Transverse colon (tissue), 4 donors: ENCODE measurements around the gene PCCA. TPM values are rescaled to one million over a fixed set of nuclear protein-coding genes. Genes with fewer than 3 reads are reported as not detected.
"Not testable (repeated sequence)": the region's sequence is repeated elsewhere in the genome, so short reads cannot be mapped to it uniquely, and the experiment has no call there.

Experiments
- DNase-seq: peaks from one replicate; pipeline ENCODE4 v3.0.0-alpha.2; 2019
- H3K27ac ChIP-seq, 4 donors: fragments of 200-600 bp; sonication (generic); 2 replicates each; pipeline ENCODE4 v1.5.1; 2016 to 2018; ENCODE audit warnings: inconsistent platforms in 4 of 4
- H3K27me3 ChIP-seq: fragments of 200-600 bp; sonication (generic); 2 replicates; pipeline ENCODE4 v1.5.1; 2017; ENCODE audit warnings: inconsistent platforms
- H3K36me3 ChIP-seq, 4 donors: fragments of 200-600 bp; sonication (generic); 2 replicates each; pipeline ENCODE4 v1.5.1; 2017 to 2019; ENCODE audit warnings: inconsistent platforms in 4 of 4
- H3K4me1 ChIP-seq, 4 donors: fragments of 200-600 bp; sonication (generic); 2 replicates each; pipeline ENCODE4 v1.5.1; 2017 to 2020; ENCODE audit warnings: inconsistent platforms in 4 of 4
- H3K4me3 ChIP-seq, 4 donors: fragments of 200-600 bp; sonication (generic); 1 replicate in 1 of 4; 2 replicates in 3 of 4; pipeline versions ENCODE4 v1.5.1 to v1.6.1; 2017 to 2019; ENCODE audit warnings: inconsistent platforms in 4 of 4
- H3K9me3 ChIP-seq, 2 donors: fragments of 200-600 bp; sonication (generic); 2 replicates each; pipeline ENCODE4 v1.5.1; 2017 to 2019; ENCODE audit warnings: inconsistent platforms in 2 of 2
- EP300 ChIP-seq: sonication (generic); formaldehyde crosslinking; IDR thresholded peaks from one replicate; pipeline ENCODE4 v1.6.1; 2017; ENCODE audit warnings: antibody characterized with exemption, low read depth
- POLR2A ChIP-seq: fragments of 450-650 bp; IDR thresholded peaks from one replicate; pipeline ENCODE4 v1.6.1; 2016; ENCODE audit warnings: antibody characterized with exemption, mild to moderate bottlenecking, moderate library complexity
- POLR2AphosphoS5 ChIP-seq, 3 donors: sonication (generic); formaldehyde crosslinking; IDR thresholded peaks; one replicate each; pipeline ENCODE4 v1.6.1; 2016; ENCODE audit warnings: antibody characterized with exemption in 3 of 3
- WGBS, 2 donors: methylation state at CpG; one replicate each; pipeline ENCODE4 v1.1.5; 2018; ENCODE audit warnings: low coverage in 1 of 2; 5-methylcytosine and 5-hydroxymethylcytosine counted together
- in situ Hi-C, 4 donors: fragments of 200-750 bp; cut with MboI; loops; one replicate each; pipeline versions ENCODE4 v1.15.0 to v1.15.1; 2017; ENCODE audit warnings: low sequenced_read_pairs in 3 of 4, low pct_ligation_motif_present in 1 of 4, low pct_unique_long_range_greater_than_20kb in 1 of 4
- intact Hi-C: fragments of 100-400 bp; cut with DNase I; formaldehyde crosslinking; loops from one replicate; pipeline ENCODE4 v1.15.1; 2023; ENCODE audit warnings: low total_unique reads
- total RNA-seq, 4 donors: library from RNA; depleted of rRNA; stranded (reverse); fragments of >200 nt; gene quantifications; one replicate each; pipeline ENCODE4 v1.1.0, GENCODE V29; 2016
- TF ChIP-seq, protein P1 (sequence below), 5 experiments: fragments of 200-600 bp in 3 of 5; fragments of 450-650 bp in 2 of 5; sonication (generic) in 3 of 5; IDR thresholded peaks; 1 replicate in 2 of 5; 2 replicates in 3 of 5; pipeline ENCODE4 v1.5.1; 2016 to 2017; ENCODE audit warnings: antibody characterized with exemption in 5 of 5, inconsistent platforms in 3 of 5, mild to moderate bottlenecking in 2 of 5, moderate library complexity in 1 of 5

PCCA gene
- total RNA-seq, 4 donors from 2014 or later, result 13.1 to 87.8 (median 74.6) TPM

DNA sequence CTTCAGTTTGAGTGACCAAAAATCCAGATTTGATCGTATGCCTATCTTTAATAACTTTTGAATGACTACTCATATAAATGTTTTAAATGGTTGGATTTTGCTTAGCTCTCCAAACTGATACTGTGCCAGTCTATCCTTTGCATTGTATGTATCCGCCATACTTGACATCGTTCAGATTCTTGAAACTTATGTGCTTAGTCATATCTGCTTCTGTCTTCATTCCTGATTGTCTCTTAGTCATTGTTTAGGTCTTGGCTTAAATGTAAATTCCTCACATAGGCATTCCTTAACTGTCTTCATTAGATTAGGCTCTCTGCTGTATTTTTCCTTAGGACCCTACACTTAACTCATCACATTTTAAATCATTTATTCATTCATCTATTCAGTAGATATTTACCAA lies 126.0 kb downstream of the PCCA start:
- H3K4me3 ChIP-seq, result no peak overlapping the region
- in situ Hi-C loops, result no loop called here
- intact Hi-C loops, result no loop called here
- H3K27me3 ChIP-seq, result no peaks in the 10 kb centered on the region
- WGBS, 2 donors, result 91 to 100% methylated on average over 3 of the region's 3 CpGs
- H3K9me3 ChIP-seq, result no peaks in the 10 kb centered on the region
- peaks cover 0 to 10% (median 2%) of the 10 kb centered on the region in 4 donors for H3K36me3 ChIP-seq
- H3K4me1 ChIP-seq, result no peaks in the 10 kb centered on the region
- TF ChIP-seq, protein P1, sequence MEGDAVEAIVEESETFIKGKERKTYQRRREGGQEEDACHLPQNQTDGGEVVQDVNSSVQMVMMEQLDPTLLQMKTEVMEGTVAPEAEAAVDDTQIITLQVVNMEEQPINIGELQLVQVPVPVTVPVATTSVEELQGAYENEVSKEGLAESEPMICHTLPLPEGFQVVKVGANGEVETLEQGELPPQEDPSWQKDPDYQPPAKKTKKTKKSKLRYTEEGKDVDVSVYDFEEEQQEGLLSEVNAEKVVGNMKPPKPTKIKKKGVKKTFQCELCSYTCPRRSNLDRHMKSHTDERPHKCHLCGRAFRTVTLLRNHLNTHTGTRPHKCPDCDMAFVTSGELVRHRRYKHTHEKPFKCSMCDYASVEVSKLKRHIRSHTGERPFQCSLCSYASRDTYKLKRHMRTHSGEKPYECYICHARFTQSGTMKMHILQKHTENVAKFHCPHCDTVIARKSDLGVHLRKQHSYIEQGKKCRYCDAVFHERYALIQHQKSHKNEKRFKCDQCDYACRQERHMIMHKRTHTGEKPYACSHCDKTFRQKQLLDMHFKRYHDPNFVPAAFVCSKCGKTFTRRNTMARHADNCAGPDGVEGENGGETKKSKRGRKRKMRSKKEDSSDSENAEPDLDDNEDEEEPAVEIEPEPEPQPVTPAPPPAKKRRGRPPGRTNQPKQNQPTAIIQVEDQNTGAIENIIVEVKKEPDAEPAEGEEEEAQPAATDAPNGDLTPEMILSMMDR (IDR thresholded peaks at IDR 0.05), result no peak
- TF ChIP-seq POLR2A (no peak), EP300 (no peak), POLR2AphosphoS5 (IDR thresholded peaks at IDR 0.05) (no peak)
- no peak for DNase-seq
- no peak overlapping the region for H3K27ac ChIP-seq

DNA sequence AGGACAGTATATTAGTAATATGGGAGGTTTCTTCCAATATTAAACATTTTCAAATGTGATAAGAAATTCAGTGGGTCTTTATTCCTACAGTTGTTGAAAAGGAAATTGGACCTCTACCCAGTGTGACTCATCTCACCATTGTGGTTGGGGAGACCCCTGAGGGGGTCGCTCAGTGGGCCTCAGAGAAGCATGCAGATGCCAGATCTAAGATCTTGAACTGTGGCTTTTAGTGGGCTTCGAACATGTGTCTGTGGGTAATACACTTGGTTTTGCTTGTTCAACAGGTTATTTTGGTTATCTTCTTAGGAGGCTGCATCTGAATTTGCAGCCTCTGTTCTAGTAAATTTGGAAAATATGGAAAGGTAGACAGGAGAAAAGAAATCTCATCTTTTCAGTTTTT lies 132.3 kb downstream of the PCCA start:
- no peaks in the 10 kb centered on the region for H3K27me3 ChIP-seq

DNA sequence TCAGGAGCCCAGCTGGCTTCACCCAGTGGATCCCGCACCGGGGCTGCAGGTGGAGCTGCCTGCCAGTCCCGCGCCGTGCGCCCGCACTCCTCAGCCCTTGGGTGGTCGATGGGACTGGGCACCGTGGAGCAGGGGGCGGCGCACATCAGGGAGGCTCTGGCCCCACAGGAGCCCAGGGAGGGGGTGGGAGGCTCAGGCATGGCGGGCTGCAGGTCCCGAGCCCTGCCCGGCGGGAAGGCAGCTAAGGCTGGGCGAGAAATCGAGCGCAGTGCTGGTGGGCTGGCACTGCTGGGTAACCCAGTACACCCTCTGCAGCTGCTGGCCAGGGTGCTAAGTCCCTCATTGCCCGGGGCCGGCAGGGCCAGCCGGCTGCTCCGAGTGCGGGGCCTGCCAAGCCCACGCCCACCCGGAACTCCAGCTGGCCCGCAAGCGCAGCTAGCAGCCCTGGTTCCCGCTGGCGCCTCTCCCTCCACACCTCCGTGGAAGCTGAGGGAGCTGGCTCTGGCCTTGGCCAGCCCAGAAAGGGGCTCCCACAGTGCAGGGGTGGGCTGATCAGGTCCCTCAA lies 135.2 kb downstream of the PCCA start:
- WGBS, 2 donors, result 98% methylated on average over 24 of the region's 30 CpGs; no CpG with 5 or more reads in 1 of the 2 donors

More for the DNA sequence above, 132.3 kb downstream of the PCCA start:
- no peaks in the 10 kb centered on the region for H3K36me3 ChIP-seq
- 80 to 89% methylated on average over 1 to 2 of the region's 2 CpGs for WGBS, 2 donors
- in situ Hi-C loops, result no loop called here
- no peak for TF ChIP-seq POLR2AphosphoS5 (IDR thresholded peaks at IDR 0.05)
- no peak for TF ChIP-seq EP300
- TF ChIP-seq, protein P1 (IDR thresholded peaks at IDR 0.05), result no peak
- TF ChIP-seq POLR2A, result no peak
- no peak overlapping the region for H3K27ac ChIP-seq
- H3K4me3 ChIP-seq, result no peak overlapping the region
- no peaks in the 10 kb centered on the region for H3K4me1 ChIP-seq
- DNase-seq, result no peak
- H3K9me3 ChIP-seq, result no peaks in the 10 kb centered on the region
- intact Hi-C loops, result no loop called here

GRCh38 chr13:100229603-100230002 lies 140.7 kb downstream of the PCCA start:
- in situ Hi-C loops (loop anchor here in 3 of 4 donors (10.0 to 25.0 kb wide), 4 partner anchors 283 to 575 kb away; no protein-coding TSS in a partner anchor), intact Hi-C loops (no loop called here)
- DNase-seq, result no peak
- H3K27ac ChIP-seq, result peak overlapping the region; percentile 79 to 89 (median 83)
- WGBS, 2 donors, result 50 to 80% methylated on average over 1 to 7 of the region's 7 CpGs
- no peaks in the 10 kb centered on the region for H3K36me3 ChIP-seq
- H3K9me3 ChIP-seq, result no peaks in the 10 kb centered on the region
- H3K27me3 ChIP-seq, result no peaks in the 10 kb centered on the region
- no peak for TF ChIP-seq POLR2AphosphoS5 (IDR thresholded peaks at IDR 0.05)
- TF ChIP-seq EP300, result no peak
- TF ChIP-seq, protein P1 (IDR thresholded peaks at IDR 0.05), result no peak
- TF ChIP-seq POLR2A, result no peak
- peaks cover 0 to 38% (median 29%) of the 10 kb centered on the region in 4 donors for H3K4me1 ChIP-seq
- H3K4me3 ChIP-seq, result no peak overlapping the region

More for the DNA sequence above, 135.2 kb downstream of the PCCA start:
- H3K27ac ChIP-seq, H3K36me3 ChIP-seq, intact Hi-C loops, H3K4me3 ChIP-seq, H3K9me3 ChIP-seq, H3K27me3 ChIP-seq, DNase-seq, in situ Hi-C loops, H3K4me1 ChIP-seq: not testable (repeated sequence)

- WGBS, 2 donors, result 71 to 76% methylated on average over 1 to 3 of the region's 3 CpGs
- no peak for DNase-seq
- H3K27me3 ChIP-seq, result no peaks in the 10 kb centered on the region
- H3K9me3 ChIP-seq, result no peaks in the 10 kb centered on the region
- no peak for TF ChIP-seq POLR2AphosphoS5 (IDR thresholded peaks at IDR 0.05)
- no peak for TF ChIP-seq POLR2A
- TF ChIP-seq EP300, result no peak
- TF ChIP-seq, protein P1 (IDR thresholded peaks at IDR 0.05), result no peak
- intact Hi-C loops (no loop called here), in situ Hi-C loops (loop anchor here in 3 of 4 donors (10.0 to 25.0 kb wide), 4 partner anchors 282 to 576 kb away; no protein-coding TSS in a partner anchor)
- no peaks in the 10 kb centered on the region for H3K36me3 ChIP-seq
- no peak overlapping the region for H3K4me3 ChIP-seq
- H3K27ac ChIP-seq, result peak overlapping the region; percentile 79 to 89 (median 83)
- peaks cover 0 to 47% (median 33%) of the 10 kb centered on the region in 4 donors for H3K4me1 ChIP-seq
Observed at GRCh38 chr13:100230769-100231149, 141.9 kb downstream of the PCCA start.
